Mesenchymal stem cell (in vitro differentiated cells and primary cell): ENCODE data around the gene SCRN2.
A peak's percentile ranks its signal among the peaks of the same experiment; 100 is the strongest.

Experiments
- DNase-seq: peaks from one replicate; pipeline ENCODE4 v3.0.0-alpha.2; 2013
- H2AFZ ChIP-seq: one replicate; pipeline ENCODE4 v1.6.1; 2013; ENCODE audit warnings: low read depth, mild to moderate bottlenecking, control low read depth, inconsistent platforms, low read length, moderate library complexity
- H2AK5ac ChIP-seq: 2 replicates; pipeline ENCODE4 v1.6.1; 2013; ENCODE audit warnings: low read length, moderate library complexity, mild to moderate bottlenecking, inconsistent platforms; ENCODE audit not compliant: severe bottlenecking
- H2BK120ac ChIP-seq: one replicate; pipeline ENCODE4 v1.6.1; 2013; ENCODE audit warnings: low read depth, mild to moderate bottlenecking, inconsistent platforms, low read length, moderate library complexity
- H2BK12ac ChIP-seq, 2 experiments: one replicate each; pipeline ENCODE4 v1.6.1; 2013; ENCODE audit warnings: inconsistent platforms in 2 of 2, low read length in 2 of 2, mild to moderate bottlenecking in 2 of 2, moderate library complexity in 2 of 2, control low read depth in 1 of 2
- H2BK15ac ChIP-seq: one replicate; pipeline ENCODE4 v1.6.1; 2013; ENCODE audit warnings: mild to moderate bottlenecking, low read depth, inconsistent platforms; ENCODE audit not compliant: poor library complexity, severe bottlenecking
- H2BK5ac ChIP-seq: 2 replicates; pipeline ENCODE4 v1.6.1; 2013; ENCODE audit warnings: low read depth, mild to moderate bottlenecking, low read length, control low read depth, inconsistent platforms; ENCODE audit not compliant: poor library complexity, severe bottlenecking
- H3K14ac ChIP-seq, 2 experiments: one replicate each; pipeline ENCODE4 v1.6.1; 2013; ENCODE audit warnings: inconsistent platforms in 2 of 2, low read length in 2 of 2, control low read depth in 1 of 2, mild to moderate bottlenecking in 1 of 2, moderate library complexity in 1 of 2
- H3K18ac ChIP-seq, 2 experiments: one replicate each; pipeline ENCODE4 v1.6.1; 2013; ENCODE audit warnings: inconsistent platforms in 2 of 2, low read length in 2 of 2, control low read depth in 1 of 2, low read depth in 1 of 2, mild to moderate bottlenecking in 1 of 2
- H3K23ac ChIP-seq, 2 experiments: one replicate each; pipeline ENCODE4 v1.6.1; 2013; ENCODE audit warnings: inconsistent platforms in 2 of 2, low read length in 2 of 2, mild to moderate bottlenecking in 2 of 2, moderate library complexity in 2 of 2, control low read depth in 1 of 2
- H3K27ac ChIP-seq: 2 replicates; pipeline ENCODE4 v1.5.1; 2013; ENCODE audit warnings: mild to moderate bottlenecking, moderate library complexity, low read length, control low read depth, inconsistent platforms; ENCODE audit not compliant: poor library complexity, severe bottlenecking
- H3K27me3 ChIP-seq, 2 experiments: 2 replicates each; pipeline versions ENCODE4 v1.6.1 to v1.7.0; 2013; ENCODE audit warnings: low read length in 2 of 2, mild to moderate bottlenecking in 2 of 2, moderate library complexity in 2 of 2, control low read depth in 1 of 2, inconsistent platforms in 1 of 2; ENCODE audit not compliant: control insufficient read depth in 1 of 2, insufficient read depth in 1 of 2
- H3K36me3 ChIP-seq, 2 experiments: 2 replicates each; pipeline versions ENCODE4 v1.6.1 to v1.7.0; 2013; ENCODE audit warnings: low read length in 2 of 2, control low read depth in 1 of 2, inconsistent platforms in 1 of 2, low read depth in 1 of 2, mild to moderate bottlenecking in 1 of 2; ENCODE audit not compliant: insufficient read depth in 2 of 2, control insufficient read depth in 1 of 2
- H3K4ac ChIP-seq, 2 experiments: one replicate each; pipeline ENCODE4 v1.6.1; 2013; ENCODE audit warnings: inconsistent platforms in 2 of 2, low read length in 2 of 2, mild to moderate bottlenecking in 2 of 2, moderate library complexity in 2 of 2, control low read depth in 1 of 2, low read depth in 1 of 2
- H3K4me1 ChIP-seq: 2 replicates; pipeline ENCODE4 v1.6.1; 2013; ENCODE audit warnings: low read depth, low read length, control low read depth; ENCODE audit not compliant: control insufficient read depth, insufficient read depth
- H3K4me2 ChIP-seq: 2 replicates; pipeline ENCODE4 v1.6.1; 2013; ENCODE audit warnings: low read length, mild to moderate bottlenecking, inconsistent platforms; ENCODE audit not compliant: poor library complexity, severe bottlenecking
- H3K4me3 ChIP-seq, 2 experiments: 2 replicates each; pipeline versions ENCODE4 v1.5.1 to v1.7.0; 2013; ENCODE audit warnings: low read length in 2 of 2, mild to moderate bottlenecking in 2 of 2, control low read depth in 1 of 2, low read depth in 1 of 2; ENCODE audit not compliant: insufficient read depth in 1 of 2
- H3K79me1 ChIP-seq: replicated peaks from 2 replicates; pipeline ENCODE4 v1.6.1; 2013; ENCODE audit warnings: mild to moderate bottlenecking, control low read depth, low read length, inconsistent platforms; ENCODE audit not compliant: poor library complexity, severe bottlenecking
- H3K9ac ChIP-seq: 2 replicates; pipeline ENCODE4 v1.7.0; 2013; ENCODE audit warnings: mild to moderate bottlenecking, low read length, moderate library complexity
- H3K9me3 ChIP-seq: 2 replicates; pipeline ENCODE4 v1.7.0; 2013; ENCODE audit warnings: mild to moderate bottlenecking, low read length; ENCODE audit not compliant: control insufficient read depth
- H4K8ac ChIP-seq: one replicate; pipeline ENCODE4 v1.6.1; 2013; ENCODE audit warnings: inconsistent platforms, mild to moderate bottlenecking, low read length, moderate library complexity
- H4K91ac ChIP-seq: one replicate; pipeline ENCODE4 v1.6.1; 2013; ENCODE audit warnings: mild to moderate bottlenecking, low read length, inconsistent platforms
- WGBS: methylation state at CpG from one replicate; pipeline ENCODE4 v1.1.7; 2013; ENCODE audit warnings: mixed read lengths; 5-methylcytosine and 5-hydroxymethylcytosine counted together

The SCRN2 gene

DNA sequence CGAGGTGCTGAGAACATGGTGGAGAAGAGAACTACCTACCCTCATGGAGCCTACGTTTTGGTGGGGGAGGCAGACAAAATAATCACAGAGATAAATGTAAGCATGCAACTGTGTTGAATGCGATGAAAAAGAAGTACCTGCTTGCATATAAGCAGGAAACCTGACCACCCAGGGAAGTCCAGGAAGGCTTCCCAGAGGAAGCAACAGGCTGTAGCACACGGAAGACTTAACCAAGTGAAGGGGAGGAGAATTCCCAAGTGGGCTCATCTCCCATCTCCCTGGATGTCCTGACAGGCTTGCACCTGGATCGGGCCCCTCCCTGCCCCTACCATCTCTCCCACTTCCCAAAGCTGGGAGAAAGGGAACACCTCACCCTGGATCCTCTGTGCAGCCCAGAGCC is 2.0 kb downstream of the SCRN2 start:
- Histone ChIP-seq H3K9ac (no peak overlapping the region), H3K36me3 (peaks cover 29 to 37% of the 10 kb centered on the region in 2 experiments), H3K27me3 (peaks cover 0 to 2% of the 10 kb centered on the region in 2 experiments), H3K14ac (no peak overlapping the region), H3K9me3 (no peaks in the 10 kb centered on the region), H3K79me1 (peaks cover 19% of the 10 kb centered on the region), H2BK5ac (no peak overlapping the region), H2AFZ (no peak overlapping the region), H2AK5ac (no peak overlapping the region), H2BK12ac (no peak overlapping the region), H2BK120ac (no peak overlapping the region), H3K27ac (no peak overlapping the region), H3K18ac (no peak overlapping the region), H3K4me1 (peaks cover 30% of the 10 kb centered on the region), H3K4me2 (no peak overlapping the region), H3K4ac (no peak overlapping the region), H3K23ac (no peak overlapping the region), H2BK15ac (no peak overlapping the region), H4K91ac (no peak overlapping the region), H4K8ac (no peak overlapping the region), H3K4me3 (peak overlapping the region in 1 of 2 experiments; percentile 2)
- no peak for DNase-seq
- WGBS: 98% methylated on average over 5 of the region's 5 CpGs

DNA sequence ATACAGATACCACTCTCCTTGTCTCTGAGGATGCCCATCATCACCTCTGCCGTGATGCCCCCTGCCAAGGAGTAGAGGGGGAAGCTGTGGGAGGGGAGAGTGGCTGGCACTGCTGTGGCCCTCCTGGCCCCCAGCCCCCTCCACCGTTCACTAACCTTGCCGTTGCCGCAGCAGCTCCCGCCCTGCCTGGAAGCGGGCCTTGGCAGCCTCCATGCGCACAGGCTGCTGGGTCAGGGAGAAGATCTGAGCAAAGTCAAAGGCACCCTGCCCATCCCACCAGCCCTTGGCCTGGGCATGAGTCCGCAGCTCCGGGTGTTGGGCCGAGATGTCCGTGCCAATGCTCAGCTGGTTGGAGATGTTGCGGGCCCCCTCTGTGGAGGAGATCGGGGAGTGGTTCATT is 2.4 kb downstream of the SCRN2 start:
- Histone ChIP-seq H2BK15ac (no peak overlapping the region), H3K4me2 (no peak overlapping the region), H3K27ac (no peak overlapping the region), H4K8ac (no peak overlapping the region), H3K23ac (no peak overlapping the region), H3K79me1 (peaks cover 19% of the 10 kb centered on the region), H2BK5ac (no peak overlapping the region), H3K9me3 (no peaks in the 10 kb centered on the region), H3K4me3 (no peak overlapping the region), H3K36me3 (peaks cover 29 to 37% of the 10 kb centered on the region in 2 experiments), H3K18ac (no peak overlapping the region), H3K9ac (no peak overlapping the region), H2AFZ (no peak overlapping the region), H3K4me1 (peaks cover 30% of the 10 kb centered on the region), H2AK5ac (no peak overlapping the region), H2BK12ac (no peak overlapping the region), H4K91ac (no peak overlapping the region), H2BK120ac (no peak overlapping the region), H3K14ac (no peak overlapping the region), H3K4ac (no peak overlapping the region), H3K27me3 (no peaks in the 10 kb centered on the region)
- no peak for DNase-seq
- 98% methylated on average over 13 of the region's 13 CpGs for WGBS

DNA sequence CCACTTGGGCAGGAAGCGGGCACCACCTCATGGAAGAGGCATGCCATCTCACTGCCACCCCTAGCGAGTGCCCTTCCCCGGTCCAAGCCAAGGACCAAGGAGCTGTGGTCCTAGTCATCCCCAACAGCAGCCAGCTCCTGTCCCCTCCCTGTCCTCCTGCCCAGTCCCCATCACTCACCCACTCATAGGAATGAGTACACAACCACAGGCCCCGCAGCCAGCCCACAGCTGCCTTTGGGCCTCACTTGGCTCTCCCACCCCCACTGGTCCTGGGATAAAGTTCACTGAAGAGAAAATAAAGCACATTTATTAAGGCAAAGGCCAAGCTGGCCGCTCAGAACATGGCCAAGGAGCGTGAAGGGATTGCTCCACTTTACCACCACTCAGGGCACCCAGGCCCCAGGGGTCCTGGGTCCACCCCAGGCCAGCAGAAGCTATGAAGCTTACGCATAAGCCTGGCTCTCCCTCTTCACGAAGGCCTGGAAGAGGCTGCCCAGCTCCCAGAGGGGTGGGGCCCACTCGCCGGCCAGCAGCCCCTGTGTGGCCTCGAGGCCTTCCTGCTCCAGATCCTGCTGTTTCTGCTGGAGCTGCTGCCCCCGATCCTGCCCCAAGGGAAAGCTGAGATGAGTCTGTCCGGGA is 3.6 kb downstream of the SCRN2 start:
- peak overlapping the region; percentile 45 for H3K27ac ChIP-seq
- no peak overlapping the region for H2AFZ ChIP-seq
- no peak overlapping the region for H2BK5ac ChIP-seq
- H3K14ac ChIP-seq: no peak overlapping the region
- no peak overlapping the region for H3K18ac ChIP-seq
- no peak overlapping the region for H3K23ac ChIP-seq
- no peak overlapping the region for H2AK5ac ChIP-seq
- H3K27me3 ChIP-seq: no peaks in the 10 kb centered on the region
- H2BK12ac ChIP-seq: no peak overlapping the region
- H3K36me3 ChIP-seq: peaks cover 29 to 37% of the 10 kb centered on the region in 2 experiments
- no peak overlapping the region for H2BK120ac ChIP-seq
- H3K4me1 ChIP-seq: peaks cover 30% of the 10 kb centered on the region
- H4K8ac ChIP-seq: no peak overlapping the region
- no peak overlapping the region for H3K4me2 ChIP-seq
- DNase-seq: no peak
- no peak overlapping the region for H4K91ac ChIP-seq
- H3K79me1 ChIP-seq: peaks cover 19% of the 10 kb centered on the region
- WGBS: 75% methylated on average over 13 of the region's 13 CpGs
- peak overlapping the region in 1 of 2 experiments; percentile 26 for H3K4me3 ChIP-seq
- peak overlapping the region; percentile 64 for H3K9ac ChIP-seq
- H2BK15ac ChIP-seq: no peak overlapping the region
- no peaks in the 10 kb centered on the region for H3K9me3 ChIP-seq
- H3K4ac ChIP-seq: no peak overlapping the region

DNA sequence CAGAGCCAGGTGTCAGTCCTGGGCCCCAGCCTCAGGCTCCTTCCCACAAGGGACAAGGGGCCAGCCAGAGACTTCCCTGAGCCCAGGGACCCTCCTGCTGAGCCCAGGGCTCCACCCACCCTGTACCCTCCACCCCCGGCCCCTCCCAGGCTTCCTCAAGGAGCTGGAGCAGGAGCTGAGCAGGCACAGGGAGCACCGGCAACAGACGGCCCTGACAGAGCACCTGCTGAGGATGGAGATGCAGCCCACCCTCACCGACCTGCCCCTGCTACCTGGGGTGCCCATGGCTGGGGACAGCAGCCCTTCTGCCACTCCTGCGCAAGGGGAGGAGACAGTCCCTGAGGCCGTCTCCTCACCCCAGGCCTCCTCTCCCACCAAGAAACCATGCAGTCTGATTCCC is 4.5 kb downstream of the SCRN2 start:
- Histone ChIP-seq H2BK12ac (no peak overlapping the region), H3K4me3 (no peak overlapping the region), H3K9ac (no peak overlapping the region), H2AFZ (no peak overlapping the region), H2AK5ac (no peak overlapping the region), H3K36me3 (peaks cover 29 to 37% of the 10 kb centered on the region in 2 experiments), H2BK5ac (no peak overlapping the region), H2BK120ac (no peak overlapping the region), H3K79me1 (peaks cover 19% of the 10 kb centered on the region), H4K91ac (no peak overlapping the region), H3K9me3 (no peaks in the 10 kb centered on the region), H3K4me2 (no peak overlapping the region), H3K4ac (no peak overlapping the region), H3K27me3 (no peaks in the 10 kb centered on the region), H3K18ac (no peak overlapping the region), H2BK15ac (no peak overlapping the region), H3K14ac (no peak overlapping the region), H4K8ac (no peak overlapping the region), H3K27ac (peak overlapping the region; percentile 6), H3K4me1 (peaks cover 34% of the 10 kb centered on the region), H3K23ac (no peak overlapping the region)
- 81% methylated on average over 6 of the region's 6 CpGs for WGBS
- DNase-seq: no peak
